GM19467 (cell line): ENCODE measurements around the gene PIKFYVE.
"Not testable (repeated sequence)": the region's sequence is repeated elsewhere in the genome, so short reads cannot be mapped to it uniquely, and the experiment has no call there.

Source experiments
- ATAC-seq: cut with Tn5 transposase; IDR thresholded peaks from one replicate; pipeline ENCODE4 v1.9.1; 2021; ENCODE audit warnings: mild to moderate bottlenecking, moderate library complexity; ENCODE audit not compliant: unreplicated experiment

Gene PIKFYVE

DNA sequence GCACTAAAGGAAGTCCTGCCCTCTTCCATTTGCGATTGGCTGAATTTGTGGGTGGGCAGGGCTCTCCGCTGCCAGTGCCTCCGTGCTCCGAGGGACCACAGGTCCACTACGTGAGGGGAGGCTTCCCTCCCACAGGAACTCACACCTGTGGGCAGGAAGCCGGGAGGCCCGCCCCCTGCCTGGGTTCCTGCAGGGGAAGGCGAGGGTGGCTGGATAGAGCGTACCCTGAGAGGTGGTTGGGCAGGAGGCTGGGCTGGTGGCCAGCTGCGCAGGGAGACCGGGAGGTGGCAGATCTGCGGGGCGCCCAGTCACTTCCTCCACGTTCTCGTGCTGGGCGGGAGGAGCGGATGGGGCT lies 93.6 kb downstream of the PIKFYVE start:
- no peak for ATAC-seq

DNA sequence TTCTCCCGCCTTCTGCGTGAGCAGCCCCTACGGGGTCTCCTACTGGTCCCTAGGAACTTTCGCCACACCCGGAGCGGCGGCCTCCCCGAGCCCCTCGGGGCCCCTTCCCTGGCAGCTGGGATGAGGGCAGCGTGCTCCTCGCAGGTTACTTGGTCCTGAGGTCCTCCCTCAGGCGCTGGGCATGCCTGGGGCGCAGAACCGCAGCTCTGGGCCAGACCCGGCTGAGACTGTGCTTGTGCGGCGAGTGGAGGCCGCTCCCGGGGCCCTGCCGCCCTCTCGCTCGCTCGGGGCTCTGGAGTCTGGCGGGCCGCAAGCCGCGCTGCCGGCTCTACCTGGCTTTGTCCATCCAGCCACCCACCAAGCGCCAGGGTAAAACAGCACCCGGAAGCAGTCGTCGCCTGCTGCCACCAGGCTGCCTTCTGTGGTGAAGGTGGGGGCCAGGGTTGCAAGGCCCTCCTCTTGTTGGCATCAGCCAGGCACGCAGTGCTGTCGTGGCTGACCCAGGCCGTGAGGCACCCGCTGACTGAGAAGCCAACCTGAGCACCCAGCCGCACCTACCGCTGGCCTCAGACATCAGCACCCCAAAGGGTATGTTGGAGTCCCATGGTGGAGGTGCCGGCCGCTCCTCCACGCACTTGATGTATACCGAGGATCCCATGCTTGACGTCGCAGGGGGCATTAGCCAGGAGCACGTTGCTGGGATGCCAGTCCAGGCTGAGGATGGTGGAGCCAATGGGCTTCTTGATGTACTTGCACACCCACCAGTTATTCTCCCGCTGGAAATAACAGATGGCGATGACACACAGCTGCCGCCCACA lies 94.4 kb downstream of the PIKFYVE start:
- ATAC-seq: no peak

DNA sequence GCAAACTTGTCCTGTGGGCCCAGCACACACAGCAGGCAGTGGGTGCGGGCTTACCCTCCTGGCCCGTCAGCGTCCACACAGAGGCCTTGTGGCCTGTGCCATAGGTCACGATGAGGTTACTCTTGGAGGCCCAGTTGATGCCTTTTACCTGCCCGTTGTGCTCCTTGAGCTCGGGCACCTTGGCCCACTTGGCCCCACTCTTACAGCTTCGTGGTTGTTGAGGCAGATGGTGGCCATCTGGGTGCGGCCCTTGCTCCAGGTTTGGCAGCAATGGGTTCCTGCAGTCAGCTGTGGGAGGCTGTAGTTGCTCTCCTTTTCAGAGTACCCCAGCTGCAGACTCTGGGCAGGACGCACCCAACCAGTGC lies 95.0 kb downstream of the PIKFYVE start:
- ATAC-seq: no peak

DNA sequence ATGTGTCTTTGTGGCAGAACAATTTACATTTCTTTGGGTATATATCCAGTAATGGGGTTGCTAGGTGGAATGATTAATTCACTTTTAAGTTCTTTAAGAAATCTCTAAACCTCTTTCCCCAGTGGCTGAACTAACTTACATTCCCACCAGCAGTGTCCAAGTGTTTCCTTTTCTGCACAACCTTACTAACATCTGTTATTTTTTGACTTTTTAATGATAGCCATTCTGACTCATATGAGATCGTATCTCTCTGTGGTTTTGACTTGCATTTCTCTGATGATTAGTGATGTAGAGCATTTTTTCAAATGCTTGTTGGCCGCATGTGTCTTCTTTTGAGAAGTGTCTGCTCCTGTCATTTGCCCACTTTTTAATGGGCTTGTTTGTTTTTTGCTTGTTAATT lies 97.4 kb downstream of the PIKFYVE start:
- ATAC-seq: peak; percentile 50

DNA sequence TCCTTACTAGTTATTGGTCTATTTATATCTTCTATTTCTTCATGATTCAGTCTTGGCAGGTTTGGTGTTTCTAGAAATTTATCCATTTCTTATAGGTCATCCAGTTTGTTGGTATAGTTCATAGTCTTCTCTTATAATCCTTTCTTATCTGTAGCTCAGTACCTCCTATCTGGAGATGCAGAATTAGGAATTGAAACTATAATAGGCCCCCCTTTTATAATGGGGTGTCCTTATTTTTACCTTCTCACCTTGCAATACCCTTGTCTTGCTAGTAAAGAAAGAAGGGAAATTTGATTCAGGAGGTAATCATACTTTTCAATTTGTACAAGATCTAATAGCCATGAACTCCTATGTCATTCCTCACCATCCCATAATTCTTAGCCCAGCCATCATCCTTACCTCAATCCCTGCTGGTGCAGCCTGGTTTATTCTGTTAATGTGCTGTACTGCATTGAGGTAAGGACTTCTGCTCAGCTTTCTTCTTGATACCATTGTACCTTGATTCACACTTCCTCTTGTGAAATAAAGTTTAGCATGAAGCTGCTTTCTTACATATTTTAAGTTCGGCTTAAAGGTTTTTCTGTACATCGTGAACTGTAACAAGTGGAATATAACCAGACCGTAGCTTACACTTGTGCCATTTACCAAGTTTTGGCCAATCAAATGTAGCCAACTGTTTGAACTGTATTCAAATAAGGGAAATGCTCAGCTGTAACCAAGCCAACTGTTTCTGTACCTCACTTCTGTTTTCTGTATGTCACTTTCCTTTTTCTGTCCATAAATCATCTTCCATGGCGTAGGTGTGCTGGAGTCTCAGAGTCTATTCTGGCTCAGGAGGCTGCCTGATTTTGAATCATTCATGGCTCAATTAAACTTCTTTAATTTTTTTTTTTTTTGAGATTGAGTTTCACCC lies 100.4 kb downstream of the PIKFYVE start:
- peak; percentile 33 for ATAC-seq

DNA sequence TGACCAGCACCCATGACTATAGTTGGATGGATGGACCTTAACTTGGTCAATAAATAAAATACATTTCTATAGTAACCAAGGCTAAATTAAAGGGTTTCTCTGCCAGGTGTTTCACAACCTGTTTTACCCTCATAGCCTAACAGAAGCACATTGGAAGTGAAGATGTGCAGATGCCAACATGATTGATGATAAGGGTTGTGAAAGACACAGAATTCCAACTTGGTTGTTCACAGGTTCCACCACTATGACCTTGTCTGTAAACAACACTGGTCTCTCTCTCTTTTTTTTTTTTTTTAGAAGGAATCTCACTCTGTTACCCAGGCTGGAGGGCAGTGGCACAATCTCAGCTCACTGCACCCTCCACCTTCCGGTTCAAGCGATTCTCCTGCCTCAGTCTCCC lies 103.0 kb downstream of the PIKFYVE start:
- no peak for ATAC-seq

DNA sequence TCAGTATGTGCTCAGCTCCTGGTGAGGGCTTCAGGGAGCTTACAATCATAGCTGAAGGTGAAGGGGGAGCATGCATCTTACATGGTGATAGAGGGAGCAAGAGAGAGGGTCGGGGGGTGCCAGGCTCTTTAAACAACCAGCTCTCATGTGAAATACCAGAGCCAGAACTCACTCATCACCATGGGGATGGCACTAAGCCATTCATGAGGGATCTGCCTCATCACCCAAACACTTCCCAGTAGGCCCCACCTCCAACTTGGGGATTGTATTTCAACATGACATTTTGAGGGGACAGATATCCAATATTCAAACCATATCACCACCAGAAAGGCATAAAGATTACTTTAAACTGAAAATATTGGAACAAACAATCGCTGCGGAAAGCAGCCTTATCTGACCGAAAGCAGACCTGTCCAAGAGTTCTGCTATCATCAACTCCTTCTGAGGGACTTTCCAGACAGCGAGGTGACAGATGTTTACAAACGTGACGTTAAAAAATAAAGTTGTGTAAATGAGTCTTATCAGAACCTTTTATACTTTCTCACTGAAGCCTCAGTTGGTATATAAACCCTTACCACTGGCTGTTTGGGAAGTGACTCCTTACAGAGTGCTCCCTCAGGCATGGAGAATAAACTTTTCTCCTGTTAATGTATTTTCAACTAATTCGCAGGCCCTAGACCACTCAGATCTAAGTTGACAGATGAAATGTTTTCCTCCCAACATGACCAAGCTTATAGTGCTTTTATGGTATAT lies 105.0 kb downstream of the PIKFYVE start:
- ATAC-seq: no peak

DNA sequence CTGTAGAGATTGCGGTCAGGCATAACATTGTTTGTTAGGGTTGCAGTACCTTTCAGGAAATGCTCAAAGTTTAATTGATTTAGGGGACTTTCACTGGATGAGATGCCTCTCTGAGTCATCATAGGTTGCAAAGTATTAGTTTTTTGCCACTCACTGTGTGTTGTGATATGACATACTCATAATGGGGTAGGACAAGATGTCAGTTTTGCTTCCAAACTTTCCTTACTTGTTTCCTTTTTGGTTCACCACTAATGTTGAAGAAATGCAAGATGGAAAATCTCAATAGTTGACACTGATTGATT lies 105.5 kb downstream of the PIKFYVE start:
- no peak for ATAC-seq

DNA sequence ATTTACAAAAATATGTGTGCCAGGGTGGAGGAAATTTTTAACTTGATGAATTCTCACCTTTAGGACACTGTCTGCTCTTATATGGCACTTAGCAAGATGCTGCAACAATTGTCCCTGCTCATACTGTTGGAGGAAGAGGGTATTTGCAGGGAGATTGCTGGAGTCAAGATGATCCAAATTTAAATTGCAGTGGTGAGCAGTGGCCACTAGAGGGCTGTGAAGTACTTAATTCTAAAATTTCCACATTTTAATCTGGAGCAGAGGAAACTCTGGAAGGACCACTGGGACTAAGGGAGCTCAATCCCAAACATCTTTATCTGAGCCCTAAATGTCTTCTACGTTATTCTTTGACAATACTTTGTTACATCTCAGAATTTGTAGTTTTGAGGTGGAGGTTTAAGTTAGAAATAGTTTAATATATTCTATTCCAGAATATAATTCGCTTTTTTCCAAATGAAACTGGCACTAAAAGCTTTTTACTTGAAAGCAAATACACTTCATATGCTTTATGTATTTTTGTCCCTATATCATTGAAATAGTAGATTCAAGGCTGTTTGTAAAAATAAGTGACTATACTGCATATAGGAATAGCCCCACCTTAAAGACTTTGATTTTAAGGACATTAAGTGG lies 107.5 kb downstream of the PIKFYVE start:
- no peak for ATAC-seq

DNA sequence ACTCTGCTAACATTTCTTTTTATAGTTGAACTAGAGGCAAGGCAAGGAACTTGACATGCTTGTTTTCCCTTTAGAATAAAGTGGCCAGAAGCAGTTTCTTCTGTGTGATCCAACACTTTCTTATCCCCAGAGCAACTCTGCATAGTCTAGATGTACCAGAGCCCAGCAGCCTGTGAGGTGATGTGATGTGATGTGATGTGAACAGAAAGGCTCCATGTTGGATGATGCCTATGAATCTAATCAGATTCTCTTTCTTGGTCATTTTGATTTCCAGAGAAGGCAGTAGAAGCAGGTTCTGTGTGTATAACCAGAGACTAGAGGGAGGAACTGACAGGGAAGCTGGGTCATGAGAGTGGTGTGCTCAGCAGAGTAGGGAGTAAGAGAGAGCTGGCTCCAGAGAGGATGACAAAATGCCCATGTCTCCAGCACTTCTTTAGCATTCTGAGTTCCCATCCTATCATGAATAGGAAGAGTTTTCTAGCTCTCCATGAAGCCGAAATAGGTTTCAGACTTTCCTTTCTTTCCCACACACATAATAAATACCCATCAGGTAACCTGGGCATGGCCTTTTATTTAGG lies 109.5 kb downstream of the PIKFYVE start:
- no peak for ATAC-seq

DNA sequence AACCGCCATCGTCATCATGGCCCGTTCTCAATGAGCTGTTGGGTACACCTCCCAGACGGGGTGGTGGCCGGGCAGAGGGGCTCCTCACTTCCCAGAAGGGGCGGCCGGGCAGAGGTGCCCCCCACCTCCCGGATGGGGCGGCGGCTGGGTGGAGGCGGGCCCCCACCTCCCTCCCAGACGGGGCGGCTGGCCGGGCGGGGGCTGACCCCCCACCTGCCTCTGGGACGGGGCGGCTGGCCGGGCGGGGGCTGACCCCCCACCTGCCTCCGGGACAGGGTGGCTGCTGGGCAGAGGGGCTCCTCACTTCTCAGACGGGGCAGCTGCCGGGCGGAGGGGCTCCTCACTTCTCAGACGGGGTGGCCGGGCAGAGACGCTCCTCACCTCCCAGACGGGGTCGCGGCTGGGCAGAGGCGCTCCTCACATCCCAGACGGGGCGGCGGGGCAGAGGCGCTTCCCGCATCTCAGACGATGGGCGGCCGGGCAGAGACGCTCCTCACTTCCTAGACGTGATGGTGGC lies 111.3 kb downstream of the PIKFYVE start:
- ATAC-seq: not testable (repeated sequence)

DNA sequence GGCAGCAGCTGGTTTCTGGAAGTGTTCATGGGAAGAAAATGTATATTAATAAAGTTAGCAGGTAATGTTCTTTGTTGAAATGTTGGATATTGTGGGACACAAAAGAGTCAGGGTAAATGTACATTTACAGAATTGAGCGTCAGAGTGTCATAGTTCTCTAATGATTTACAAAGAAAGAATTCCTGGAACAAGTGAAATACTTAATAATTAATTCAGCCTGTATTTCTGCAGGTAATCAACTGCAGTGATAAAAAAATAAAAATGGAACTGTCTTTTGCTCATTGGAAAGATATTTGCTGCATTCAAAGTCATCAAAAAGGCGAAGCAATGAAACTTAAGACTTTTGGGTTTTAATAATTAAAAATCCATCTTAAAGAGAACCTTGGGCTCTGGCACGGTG lies 113.1 kb downstream of the PIKFYVE start:
- ATAC-seq: no peak

DNA sequence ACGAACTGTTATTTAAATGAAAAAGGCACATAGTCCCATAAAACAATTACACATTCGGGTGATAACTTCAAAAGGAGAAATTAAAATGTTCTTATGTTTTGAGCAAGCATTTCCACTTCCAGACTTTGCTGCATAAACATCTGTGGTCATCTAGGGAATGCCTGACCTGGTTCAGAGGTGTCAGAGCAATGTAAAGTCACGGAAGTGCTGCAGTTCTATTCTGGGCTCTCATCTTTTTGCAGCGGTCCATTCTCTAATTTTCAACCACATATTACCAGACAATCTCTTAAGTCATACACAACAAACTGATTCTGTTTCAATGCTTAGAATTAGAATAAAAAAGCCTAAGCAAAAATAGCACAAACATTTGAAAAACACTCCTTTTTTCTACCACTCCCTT lies 118.6 kb downstream of the PIKFYVE start:
- ATAC-seq: no peak

DNA sequence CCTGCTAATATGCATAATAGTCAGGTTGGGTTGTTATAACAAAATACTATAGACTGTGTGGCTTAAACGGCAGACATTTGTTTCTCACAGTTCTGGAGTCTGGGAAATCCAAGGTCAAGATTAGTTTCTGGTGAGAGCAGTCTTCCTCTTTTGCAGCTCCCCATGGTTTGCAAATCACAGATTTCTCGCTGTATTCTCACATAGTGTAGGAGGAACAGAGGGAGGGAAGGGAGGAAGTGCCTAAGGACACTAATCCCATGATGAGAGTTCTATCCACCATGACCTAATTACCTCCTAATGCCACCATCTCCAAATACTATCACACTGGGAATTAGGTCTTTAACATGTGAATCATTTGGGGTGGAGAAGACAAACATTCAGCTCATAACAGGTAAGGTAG lies 120.5 kb downstream of the PIKFYVE start:
- no peak for ATAC-seq

DNA sequence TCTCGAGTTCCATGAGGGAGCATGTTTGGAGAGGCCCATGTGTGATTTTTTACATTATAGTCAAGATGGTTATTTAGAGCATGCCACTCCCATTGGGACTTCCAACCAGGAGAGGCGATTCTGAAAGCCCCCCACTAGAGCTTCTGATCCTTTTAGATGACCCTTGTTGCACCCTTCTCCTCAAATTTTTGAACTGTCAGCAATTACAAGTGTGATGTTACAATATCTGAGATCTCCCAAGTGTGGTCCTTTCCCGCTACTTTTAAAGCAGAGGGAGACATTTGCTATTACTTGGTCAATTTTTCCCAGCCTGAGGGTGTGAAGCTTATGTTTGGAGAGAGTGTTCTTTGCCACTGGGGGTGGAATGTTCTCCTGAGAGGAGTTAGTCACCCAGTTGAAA lies 123.9 kb downstream of the PIKFYVE start:
- no peak for ATAC-seq

DNA sequence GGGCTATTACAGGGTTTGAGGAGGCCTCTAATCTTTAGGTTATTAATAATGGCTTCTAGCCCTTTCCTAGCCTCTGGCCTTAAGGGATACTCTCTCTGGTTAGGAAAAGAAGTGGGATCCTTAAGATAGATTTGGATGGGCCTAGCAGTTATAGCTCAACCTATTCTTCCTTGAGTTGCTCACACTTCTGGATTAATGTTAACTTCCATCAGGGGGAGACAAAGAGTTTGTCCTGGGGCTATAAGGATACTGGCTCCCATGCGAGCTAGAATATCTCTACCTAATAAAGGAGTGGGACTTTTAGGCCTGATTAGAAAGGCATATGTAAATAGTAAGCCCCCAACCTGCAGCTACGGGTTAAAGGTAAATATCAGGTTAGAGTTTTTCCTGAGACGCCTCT lies 126.2 kb downstream of the PIKFYVE start:
- ATAC-seq: no peak

DNA sequence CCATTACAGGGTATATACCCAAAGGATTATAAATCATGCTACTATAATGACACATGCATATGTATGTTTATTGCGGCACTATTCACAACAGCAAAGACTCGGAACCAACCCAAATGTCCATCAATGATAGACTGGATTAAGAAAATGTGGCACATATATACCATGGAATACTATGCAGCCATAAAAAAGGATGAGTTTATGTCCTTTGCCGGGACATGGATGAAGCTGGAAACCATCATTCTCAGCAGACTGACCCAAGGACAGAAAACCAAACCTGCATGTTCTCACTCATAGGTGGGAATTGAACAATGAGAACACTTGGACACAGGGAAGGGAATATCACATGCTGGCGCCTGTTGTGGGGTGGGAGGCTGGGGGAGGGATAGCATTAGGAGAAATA lies 130.7 kb downstream of the PIKFYVE start:
- not testable (repeated sequence) for ATAC-seq

DNA sequence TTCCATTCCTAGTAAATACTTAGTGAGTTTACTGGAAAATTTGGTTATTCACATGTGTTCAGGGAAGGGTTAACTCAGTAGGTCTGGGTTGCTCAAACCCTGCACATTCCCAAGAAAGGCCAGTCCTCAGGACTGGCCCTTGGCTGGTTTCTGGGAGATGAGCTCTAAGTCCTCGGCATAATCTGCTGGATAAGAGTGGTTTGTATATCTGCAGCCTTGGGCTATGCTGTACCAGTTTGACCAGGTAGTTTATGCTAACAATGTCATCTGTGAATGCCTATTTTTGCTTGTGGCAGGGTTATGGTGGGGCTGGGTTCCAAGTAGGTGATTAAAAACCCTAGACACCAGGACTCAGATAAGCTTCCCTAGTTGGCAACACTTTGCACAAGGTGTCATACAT lies 133.1 kb downstream of the PIKFYVE start:
- ATAC-seq: no peak

DNA sequence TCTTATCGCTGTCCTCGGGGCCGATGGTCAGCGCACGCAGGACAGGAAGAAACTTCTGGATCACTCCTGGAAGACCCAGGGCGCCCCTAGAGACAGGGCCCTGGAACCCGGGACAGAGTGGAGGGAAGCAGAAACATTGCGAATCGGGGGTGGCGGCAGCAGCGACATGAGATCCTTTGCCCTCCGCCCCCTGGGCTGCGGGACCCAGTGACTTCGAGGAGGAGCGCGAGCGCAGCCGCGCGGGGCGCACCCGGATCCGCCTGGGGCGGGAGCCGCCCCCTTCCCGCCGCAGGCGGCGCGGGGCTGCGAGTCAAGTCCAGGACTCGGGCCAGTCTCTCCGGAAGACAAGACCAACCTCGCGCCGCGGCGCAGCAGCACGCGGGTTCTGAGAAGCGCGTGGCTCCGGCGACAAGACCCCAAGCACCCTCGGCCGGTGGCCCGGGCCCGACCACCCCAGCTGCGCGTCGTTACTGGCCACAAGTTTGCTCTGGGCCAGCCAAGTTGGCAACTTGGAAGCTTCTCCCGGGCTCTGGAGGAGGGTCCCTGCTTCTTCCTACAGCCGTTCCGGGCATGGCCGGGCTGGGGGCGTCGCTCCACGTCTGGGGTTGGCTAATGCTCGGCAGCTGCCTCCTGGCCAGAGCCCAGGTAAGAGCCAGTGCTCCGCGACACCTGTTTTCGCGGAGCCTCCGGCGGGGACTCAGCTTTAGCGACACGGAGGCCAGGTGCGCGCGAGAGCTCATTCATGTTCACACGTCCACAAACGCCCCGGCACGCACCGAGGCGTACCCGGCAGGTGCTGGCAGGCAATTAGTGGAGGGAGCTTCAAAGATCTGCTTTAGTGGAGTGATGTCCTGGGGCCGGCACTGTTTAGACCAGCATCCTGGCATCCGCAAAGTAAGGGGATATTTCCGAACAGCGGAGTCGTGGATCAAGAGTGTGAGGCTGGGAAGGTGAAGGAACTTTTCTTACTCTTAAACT lies 140.7 kb downstream of the PIKFYVE start, which contains the start of gene PTH2R:
PTH2R (plus strand) TSS at position 319 of the 978 bp plus-strand sequence; CDS start at position 571, 252 bp downstream.
- ATAC-seq: no peak
